ENCODE results near the gene RTBDN.
A peak's percentile ranks its signal among the peaks of the same experiment; 100 is the strongest.
"Not testable (repeated sequence)": the region's sequence is repeated elsewhere in the genome, so short reads cannot be mapped to it uniquely, and the experiment has no call there.

Gene RTBDN

GRCh38 chr19:12817810-12818209, 16.6 kb downstream of the RTBDN start:
- not testable (repeated sequence) for DNase-seq

GRCh38 chr19:12817188-12817587, 17.2 kb downstream of the RTBDN start:
- DNase-seq: not testable (repeated sequence)

DNA sequence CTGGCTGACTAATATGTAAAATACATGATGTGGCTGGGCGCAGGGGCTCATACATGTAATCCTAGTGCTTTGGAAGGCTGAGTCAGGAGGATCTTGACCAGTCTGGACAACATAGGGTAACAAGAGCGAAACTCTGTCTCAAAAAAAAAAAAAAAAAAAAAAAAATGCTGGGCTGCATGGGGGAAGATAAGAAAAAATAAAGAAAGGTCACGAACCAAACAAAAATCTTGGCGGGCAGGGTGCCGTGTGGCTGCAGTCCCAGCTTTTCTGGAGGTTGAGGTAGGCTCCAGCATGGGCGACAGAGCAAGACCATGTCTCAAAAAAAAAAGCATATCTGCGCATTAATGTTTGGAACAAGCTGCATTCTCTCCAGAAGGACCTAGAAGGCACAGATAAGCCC, 19.3 kb downstream of the RTBDN start:
- DNase-seq: no peak

- peak; percentile 93 to 97 (median 96) for DNase-seq
These were observed 27.9 kb downstream of the RTBDN start, which contains the start of gene RNASEH2A for GRCh38 chr19:12806242-12807081. Gene RNASEH2A, plus strand, starts transcription at chr19:12806584. Its CDS starts 90 bp downstream, at chr19:12806674.

DNA sequence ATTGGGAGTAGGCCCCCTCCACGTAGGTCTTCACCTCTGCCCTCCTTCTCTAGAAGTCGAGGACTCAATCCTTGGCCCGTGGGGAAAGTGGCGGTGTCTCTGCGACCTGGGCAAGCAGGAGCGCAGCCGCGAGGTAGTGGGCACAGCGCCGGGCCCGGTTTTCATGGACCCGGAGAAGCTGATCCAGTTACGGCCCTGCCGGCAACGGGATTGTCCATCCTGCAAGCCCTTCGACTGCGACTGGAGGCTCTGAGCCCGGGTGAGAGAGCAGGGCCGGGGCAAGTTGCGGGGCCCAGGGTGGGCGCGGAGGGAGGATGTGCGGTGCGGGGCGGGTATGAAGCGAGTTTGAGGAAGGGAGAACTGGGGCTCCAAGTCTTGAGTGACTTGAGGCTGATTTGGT, 30.3 kb downstream of the RTBDN start:
- DNase-seq: no peak

DNA sequence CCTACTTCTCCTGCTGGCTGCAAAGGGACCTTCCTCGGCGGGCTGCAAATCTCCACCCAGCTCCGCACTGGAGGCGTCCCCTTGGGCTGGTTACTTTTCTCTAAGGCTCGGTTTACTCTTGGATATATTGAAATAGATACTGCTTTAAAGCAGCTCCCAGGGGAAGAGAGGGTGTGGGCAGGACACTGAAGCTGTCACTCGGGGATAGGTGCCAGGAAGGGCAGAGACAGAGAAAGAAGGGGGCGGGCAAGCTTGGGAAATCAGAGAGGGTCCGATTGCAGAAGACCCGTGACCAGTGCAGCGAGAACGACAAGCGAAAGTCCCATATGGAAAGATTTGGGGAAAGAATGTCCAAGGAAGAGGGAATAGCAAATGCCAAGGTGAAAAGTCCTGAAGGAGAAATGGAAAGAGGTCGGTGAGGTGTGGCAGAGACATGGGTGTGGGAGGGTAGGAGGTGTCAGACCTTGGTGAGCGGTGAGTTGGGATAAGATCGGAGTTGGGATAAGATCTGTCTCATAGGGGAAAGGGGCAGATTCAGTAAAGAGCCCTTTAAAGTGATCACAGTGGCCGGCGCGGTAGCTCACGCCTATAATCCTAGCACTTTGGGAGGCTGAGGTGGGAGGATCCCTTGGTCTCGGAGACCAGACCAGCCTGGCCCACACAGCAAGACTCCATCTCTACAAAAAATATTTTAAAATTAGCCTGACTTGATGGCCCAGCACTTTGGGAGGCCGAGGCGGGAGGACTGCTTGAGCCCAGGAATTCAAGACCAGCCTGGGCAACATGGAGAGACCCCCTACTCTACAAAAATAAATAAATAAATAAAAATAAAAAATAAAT, 31.9 kb downstream of the RTBDN start:
- peak in 3 of 4 experiments; percentile 16 to 37 (median 33) for DNase-seq

DNA sequence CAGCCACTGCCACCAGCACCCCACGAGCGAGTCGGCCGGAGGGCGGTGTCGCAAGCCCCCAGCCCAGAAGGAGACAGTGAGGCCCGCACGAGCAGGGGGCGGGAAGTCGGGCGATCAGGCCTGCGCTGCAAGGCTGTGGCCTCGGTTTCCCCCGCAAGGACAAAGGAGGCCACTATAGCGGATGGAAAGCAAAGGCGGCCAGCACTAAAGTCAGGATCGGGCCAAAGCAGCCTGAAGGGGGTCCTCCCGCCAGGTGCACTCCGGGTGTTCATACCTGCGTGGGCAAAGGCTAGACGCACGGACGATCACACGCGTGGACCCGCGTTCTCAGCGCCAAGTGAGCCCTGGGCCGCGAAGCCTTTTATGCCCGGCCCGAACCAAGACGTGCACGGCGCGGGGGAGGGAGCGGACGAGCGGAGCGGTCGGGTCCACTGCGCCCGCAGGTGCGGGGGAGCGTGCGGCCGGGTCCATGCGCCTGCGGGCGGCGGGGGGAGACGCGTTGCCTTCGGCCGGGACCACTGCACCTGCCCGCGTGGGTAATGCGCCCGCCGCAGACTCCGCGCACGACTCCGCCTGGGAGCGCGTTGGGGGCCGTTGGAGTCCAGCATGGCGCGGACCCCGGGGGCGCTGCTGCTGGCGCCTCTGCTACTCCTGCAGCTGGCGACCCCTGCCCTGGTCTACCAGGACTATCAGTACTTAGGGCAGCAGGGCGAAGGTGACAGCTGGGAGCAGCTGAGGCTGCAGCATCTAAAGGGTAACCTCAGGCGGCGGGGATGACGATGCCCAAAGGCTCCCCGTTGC, 32.7 kb downstream of the RTBDN start, which contains the start of the genes PRDX2 and THSD8:
TSS of gene PRDX2 (minus strand) at position 335 of the 801 bp plus-strand sequence. CDS start 539 bp downstream, outside the sequence.
TSS of gene THSD8 (plus strand) at position 604 of the 801 bp plus-strand sequence. CDS start at position 607, 3 bp downstream.
- peak; percentile 50 to 76 (median 62) for DNase-seq

DNA sequence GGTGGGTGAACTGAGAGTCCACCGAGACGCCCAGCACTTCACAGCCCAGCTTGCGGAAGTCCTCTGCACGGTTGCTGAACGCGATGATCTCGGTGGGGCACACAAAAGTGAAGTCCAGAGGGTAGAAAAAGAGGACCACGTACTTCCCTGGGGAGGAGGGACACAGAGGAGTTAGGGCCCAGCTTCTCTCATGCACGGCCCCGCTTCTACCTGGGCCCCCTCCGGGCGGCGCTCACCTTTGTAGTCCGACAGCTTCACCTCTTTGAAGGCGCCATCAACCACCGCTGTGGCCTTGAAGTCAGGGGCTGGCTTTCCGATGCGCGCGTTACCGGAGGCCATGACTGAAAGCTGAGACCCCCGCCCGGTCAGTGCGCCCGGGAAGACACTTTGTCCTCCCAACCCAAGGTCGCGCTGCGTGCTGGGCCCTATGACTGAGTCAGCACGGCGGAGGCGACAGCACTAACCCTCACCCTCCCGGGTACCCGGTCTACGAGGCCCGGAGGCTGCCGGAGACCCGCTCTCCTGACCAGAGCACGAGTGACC, 33.4 kb downstream of the RTBDN start:
- DNase-seq: peak in 2 of 4 experiments; percentile 11 to 21

DNA sequence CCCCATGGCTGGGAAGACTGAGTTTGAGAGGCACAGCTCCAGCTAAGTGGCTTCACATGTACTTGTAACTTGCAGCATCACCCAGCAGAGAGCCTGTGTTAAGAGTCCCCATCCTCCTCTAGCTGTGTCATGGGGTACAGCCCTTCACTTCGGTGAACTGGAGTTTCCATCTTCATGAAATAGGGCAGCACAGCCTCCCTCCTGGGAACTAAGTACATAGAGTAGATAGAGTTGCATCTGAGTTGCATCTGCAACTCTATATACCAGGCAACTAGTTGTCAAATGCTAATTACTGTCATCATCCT, 34.0 kb downstream of the RTBDN start:
- DNase-seq: no peak

DNA sequence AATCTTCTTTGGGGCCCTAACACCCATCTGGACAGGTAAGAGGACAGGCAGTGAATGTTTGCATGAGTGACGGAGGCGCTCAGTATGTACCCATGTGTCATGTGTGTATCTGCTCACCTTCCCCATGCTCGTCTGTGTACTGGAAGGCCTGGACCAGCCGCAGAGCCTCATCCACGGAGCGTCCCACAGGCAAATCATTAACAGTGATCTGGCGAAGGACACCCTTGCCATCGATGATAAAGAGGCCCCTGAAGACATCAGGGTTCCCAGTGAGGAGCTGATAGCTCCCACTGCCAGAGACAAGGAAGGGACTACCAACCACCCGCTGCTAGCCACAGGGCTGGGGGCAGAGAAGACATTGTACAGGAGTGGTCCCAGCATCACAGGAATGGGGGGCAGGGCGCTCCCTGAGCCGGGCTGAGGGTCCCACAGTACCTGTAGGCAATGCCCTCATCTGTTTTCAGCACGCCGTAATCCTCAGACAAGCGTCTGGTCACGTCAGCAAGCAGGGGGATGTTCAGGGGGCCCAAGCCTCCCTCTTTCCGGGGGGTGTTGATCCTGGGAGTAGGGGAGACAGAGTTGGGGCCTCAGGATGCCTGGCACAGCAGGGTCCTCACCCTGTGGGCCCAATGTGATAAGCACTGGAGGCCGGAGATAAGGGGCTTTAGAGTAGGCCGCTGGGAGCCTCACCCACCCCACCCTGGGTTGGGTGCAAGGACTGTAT, 34.5 kb downstream of the RTBDN start:
- DNase-seq: no peak

DNA sequence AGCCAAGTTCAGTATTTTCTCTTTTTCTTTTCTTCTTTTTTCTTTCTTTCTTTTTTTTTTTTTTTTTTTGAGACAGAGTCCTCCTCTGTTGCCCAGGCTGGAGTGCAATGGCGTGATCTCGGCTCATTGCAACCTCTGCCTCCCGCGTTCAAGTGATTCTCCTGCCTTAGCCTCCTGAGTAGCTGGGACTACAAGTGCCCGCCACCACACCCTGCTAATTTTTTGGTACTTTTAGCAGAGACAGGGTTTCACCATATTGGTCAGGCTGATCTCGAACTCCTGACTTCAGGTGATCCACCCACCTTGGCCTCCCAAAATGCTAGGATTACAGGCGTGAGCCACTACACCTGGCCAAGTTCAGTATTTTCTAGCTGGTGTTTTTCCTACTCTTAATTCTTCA, 36.8 kb downstream of the RTBDN start:
- not testable (repeated sequence) for DNase-seq

DNA sequence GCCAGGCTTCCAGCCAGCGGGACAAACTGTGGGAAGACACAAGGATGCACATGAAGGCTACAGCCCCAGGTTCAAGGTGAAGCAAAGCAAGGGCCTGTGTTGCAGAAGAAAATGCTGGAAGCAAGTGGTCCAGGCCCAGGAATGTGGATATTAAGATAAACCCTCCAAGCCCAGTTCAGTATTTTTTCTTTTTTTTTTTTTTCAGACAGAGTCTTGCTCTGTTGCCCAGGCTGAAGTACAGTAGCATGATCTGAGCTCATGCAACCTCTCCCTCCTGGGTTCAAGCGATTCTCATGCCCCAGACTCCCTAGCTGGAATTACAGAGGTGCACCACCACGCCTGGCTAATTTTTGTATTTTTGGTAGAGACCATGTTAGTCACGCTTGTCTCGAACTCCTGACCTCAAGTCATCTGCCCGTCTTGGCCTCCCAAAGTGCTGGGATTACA, 37.2 kb downstream of the RTBDN start:
- no peak for DNase-seq

GRCh38 chr19:12796146-12797071, 38.0 kb downstream of the RTBDN start:
- peak; percentile 89 to 90 (median 89) for DNase-seq

DNA sequence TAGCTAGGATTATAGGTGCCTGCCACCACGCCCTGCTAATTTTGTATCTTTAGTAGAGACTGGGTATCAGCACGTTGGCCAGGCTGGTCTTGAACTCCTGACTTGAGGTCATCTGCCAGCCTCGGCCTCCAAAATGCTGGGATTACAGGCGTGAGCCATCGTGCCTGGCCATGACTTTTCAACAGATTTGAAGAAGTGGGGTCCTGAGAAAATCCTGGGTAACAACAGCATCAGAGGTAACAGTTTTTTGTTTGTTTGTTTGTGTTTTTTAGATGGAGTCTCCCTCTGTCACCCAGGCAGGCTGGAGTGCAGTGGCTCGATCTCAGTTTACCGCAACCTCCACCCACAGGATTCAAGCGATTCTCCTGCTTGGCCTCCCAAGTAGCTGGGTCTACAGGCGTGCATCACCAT, 39.4 kb downstream of the RTBDN start:
- DNase-seq: peak; percentile 30 to 57 (median 47)

GRCh38 chr19:12794196-12794941, 40.0 kb downstream of the RTBDN start:
- peak; percentile 48 to 64 (median 58) for DNase-seq

GRCh38 chr19:12793290-12794195, 40.8 kb downstream of the RTBDN start:
- peak; percentile 95 to 98 (median 96) for DNase-seq

DNA sequence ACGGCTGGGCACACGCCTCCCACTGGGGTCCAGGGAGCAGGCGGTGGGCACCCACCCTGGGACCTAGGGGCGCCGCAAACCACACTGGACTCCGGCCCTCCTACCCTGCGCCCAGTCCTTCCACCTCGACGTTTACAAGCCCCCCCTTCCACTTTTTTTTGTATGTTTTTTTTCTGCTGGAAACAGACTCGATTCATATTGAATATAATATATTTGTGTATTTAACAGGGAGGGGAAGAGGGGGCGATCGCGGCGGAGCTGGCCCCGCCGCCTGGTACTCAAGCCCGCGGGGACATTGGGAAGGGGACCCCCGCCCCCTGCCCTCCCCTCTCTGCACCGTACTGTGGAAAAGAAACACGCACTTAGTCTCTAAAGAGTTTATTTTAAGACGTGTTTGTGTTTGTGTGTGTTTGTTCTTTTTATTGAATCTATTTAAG, 41.5 kb downstream of the RTBDN start:
- DNase-seq: peak in 1 of 4 experiments; percentile 39

Data from suppressor macrophage (primary cell).